Measurements from ENCODE around the gene PSG1. TPM values are rescaled to one million over a fixed set of nuclear protein-coding genes. Genes with fewer than 3 reads are reported as not detected.

PSG1 gene
- total RNA-seq = not detected
- polyA plus RNA-seq = not detected

DNA sequence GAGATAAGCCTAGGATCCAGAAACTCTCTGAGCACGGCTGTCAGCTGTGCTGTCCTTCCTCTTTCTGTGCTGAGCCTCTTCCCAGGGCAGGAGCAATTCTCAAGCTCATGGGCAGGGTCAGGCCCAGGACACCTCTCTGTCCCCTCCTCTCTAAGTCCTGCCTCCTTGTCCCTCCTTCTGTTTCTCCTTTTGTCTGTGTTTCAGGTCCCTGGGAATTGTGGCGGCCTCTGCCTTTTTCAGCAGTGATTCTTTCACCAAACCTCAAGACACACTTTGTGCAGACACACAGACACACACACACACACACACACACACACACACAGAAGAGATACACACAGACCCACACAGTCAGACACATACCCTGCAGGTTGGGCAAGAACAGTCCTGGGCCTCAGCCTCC, at the start of gene PSG1:
TSS of gene PSG1 (minus strand) at position 101 of the 400 bp plus-strand sequence. CDS start 132 bp downstream, outside the sequence.
- Histone ChIP-seq H3K4me3 (ENCODE audit: low read depth in 1 of 3, low read length in 3 of 3) (no peak within 1 kb of the TSS), H3K36me3 (ENCODE audit: control insufficient read depth in 4 of 4, insufficient read depth in 3 of 4, low read depth in 1 of 4, low read length in 3 of 4) (no peaks in the 10 kb centered on the region), H3K27me3 (ENCODE audit: control insufficient read depth in 4 of 4, insufficient read depth in 4 of 4, low read length in 3 of 4) (peaks cover 0 to 3% (median 0%) of the 10 kb centered on the region in 4 donors), H3K27ac (ENCODE audit: low read depth in 1 of 2, low read length in 2 of 2) (no peak within 1 kb of the TSS), H3K9ac (ENCODE audit: low read depth in 1 of 2, low read length in 2 of 2) (no peak within 1 kb of the TSS), H3K4me1 (ENCODE audit: control insufficient read depth in 4 of 4, insufficient read depth in 4 of 4, low read length in 3 of 4) (no peaks in the 10 kb centered on the region), H3K9me3 (ENCODE audit: control insufficient read depth in 4 of 4, low read length in 3 of 4) (no peaks in the 10 kb centered on the region)
- WGBS = 68% methylated on average over 2 of the region's 2 CpGs
- no peak for TF ChIP-seq FOXA1 (IDR thresholded peaks at IDR 0.05)
- TF ChIP-seq, protein P1, sequence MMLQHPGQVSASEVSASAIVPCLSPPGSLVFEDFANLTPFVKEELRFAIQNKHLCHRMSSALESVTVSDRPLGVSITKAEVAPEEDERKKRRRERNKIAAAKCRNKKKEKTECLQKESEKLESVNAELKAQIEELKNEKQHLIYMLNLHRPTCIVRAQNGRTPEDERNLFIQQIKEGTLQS (IDR thresholded peaks at IDR 0.05) = no peak
- TF ChIP-seq HNF4A (conservative IDR thresholded peaks at IDR 0.05) = no peak
- DNase-seq (ENCODE audit: low spot score) = no peak

DNA sequence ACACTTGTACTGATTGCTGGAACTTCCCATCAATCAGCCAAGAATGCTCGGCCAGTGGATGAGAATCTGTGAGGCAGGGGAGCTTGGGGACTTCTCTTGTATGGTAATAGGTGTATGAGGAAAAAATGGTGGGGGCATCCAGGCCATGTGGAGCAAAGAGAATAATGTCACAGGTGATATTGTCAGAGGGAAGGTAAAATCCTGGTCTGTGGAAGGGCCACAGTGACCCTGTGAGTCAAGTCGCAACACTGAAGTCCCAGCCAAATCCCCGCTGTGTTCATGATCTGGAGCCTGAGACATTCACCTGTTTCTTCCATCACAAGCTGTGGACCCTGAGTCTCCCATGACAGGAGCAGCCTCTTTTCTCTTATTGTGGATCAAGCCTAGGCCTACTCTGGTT, 49.4 kb upstream of the PSG1 start:
- WGBS = 83% methylated on average over 3 of the region's 3 CpGs
- Histone ChIP-seq H3K27me3 (ENCODE audit: control insufficient read depth in 4 of 4, insufficient read depth in 4 of 4, low read length in 3 of 4) (peaks cover 0 to 4% (median under 1%) of the 10 kb centered on the region in 4 donors), H3K4me1 (ENCODE audit: control insufficient read depth in 4 of 4, insufficient read depth in 4 of 4, low read length in 3 of 4) (no peaks in the 10 kb centered on the region), H3K27ac (ENCODE audit: low read depth in 1 of 2, low read length in 2 of 2) (no peak overlapping the region), H3K9me3 (ENCODE audit: control insufficient read depth in 4 of 4, low read length in 3 of 4) (no peaks in the 10 kb centered on the region), H3K36me3 (ENCODE audit: control insufficient read depth in 4 of 4, insufficient read depth in 3 of 4, low read depth in 1 of 4, low read length in 3 of 4) (no peaks in the 10 kb centered on the region), H3K4me3 (ENCODE audit: low read depth in 1 of 3, low read length in 3 of 3) (no peak overlapping the region), H3K9ac (ENCODE audit: low read depth in 1 of 2, low read length in 2 of 2) (no peak overlapping the region)
- DNase-seq (ENCODE audit: low spot score) = no peak
- TF ChIP-seq JUND (IDR thresholded peaks at IDR 0.05) = no peak
- TF ChIP-seq, protein P2, sequence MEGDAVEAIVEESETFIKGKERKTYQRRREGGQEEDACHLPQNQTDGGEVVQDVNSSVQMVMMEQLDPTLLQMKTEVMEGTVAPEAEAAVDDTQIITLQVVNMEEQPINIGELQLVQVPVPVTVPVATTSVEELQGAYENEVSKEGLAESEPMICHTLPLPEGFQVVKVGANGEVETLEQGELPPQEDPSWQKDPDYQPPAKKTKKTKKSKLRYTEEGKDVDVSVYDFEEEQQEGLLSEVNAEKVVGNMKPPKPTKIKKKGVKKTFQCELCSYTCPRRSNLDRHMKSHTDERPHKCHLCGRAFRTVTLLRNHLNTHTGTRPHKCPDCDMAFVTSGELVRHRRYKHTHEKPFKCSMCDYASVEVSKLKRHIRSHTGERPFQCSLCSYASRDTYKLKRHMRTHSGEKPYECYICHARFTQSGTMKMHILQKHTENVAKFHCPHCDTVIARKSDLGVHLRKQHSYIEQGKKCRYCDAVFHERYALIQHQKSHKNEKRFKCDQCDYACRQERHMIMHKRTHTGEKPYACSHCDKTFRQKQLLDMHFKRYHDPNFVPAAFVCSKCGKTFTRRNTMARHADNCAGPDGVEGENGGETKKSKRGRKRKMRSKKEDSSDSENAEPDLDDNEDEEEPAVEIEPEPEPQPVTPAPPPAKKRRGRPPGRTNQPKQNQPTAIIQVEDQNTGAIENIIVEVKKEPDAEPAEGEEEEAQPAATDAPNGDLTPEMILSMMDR (IDR thresholded peaks at IDR 0.05; ENCODE audit: low read depth, low read length, missing input control) = no peak
- TF ChIP-seq, protein P3, sequence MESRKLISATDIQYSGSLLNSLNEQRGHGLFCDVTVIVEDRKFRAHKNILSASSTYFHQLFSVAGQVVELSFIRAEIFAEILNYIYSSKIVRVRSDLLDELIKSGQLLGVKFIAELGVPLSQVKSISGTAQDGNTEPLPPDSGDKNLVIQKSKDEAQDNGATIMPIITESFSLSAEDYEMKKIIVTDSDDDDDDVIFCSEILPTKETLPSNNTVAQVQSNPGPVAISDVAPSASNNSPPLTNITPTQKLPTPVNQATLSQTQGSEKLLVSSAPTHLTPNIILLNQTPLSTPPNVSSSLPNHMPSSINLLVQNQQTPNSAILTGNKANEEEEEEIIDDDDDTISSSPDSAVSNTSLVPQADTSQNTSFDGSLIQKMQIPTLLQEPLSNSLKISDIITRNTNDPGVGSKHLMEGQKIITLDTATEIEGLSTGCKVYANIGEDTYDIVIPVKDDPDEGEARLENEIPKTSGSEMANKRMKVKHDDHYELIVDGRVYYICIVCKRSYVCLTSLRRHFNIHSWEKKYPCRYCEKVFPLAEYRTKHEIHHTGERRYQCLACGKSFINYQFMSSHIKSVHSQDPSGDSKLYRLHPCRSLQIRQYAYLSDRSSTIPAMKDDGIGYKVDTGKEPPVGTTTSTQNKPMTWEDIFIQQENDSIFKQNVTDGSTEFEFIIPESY (IDR thresholded peaks at IDR 0.05) = no peak

DNA sequence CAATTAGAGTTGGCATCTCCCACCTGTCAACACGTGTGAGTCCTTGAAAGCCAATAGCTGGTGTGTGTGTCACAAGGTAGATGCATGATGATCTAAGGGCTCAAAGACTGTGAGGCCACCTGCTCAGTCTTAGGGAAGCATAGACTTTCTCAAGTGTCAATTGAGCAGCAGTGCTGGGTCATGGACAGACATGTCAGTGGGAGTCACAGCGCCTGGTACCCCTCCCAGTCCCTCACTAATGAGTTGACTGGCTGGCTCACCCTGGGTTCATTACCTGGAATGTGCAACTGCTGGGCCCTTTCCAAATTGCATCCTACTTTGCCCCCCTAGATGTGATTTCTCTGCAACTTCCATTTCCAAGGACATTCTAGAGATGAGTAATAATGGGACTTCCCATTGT, 47.3 kb upstream of the PSG1 start:
- H3K27ac ChIP-seq (ENCODE audit: low read depth in 1 of 2, low read length in 2 of 2) = no peak overlapping the region
- no peaks in the 10 kb centered on the region for H3K36me3 ChIP-seq (ENCODE audit: control insufficient read depth in 4 of 4, insufficient read depth in 3 of 4, low read depth in 1 of 4, low read length in 3 of 4)
- 45% methylated on average over 2 of the region's 2 CpGs for WGBS
- DNase-seq (ENCODE audit: low spot score) = no peak
- peaks cover 0 to 4% (median under 1%) of the 10 kb centered on the region in 4 donors for H3K27me3 ChIP-seq (ENCODE audit: control insufficient read depth in 4 of 4, insufficient read depth in 4 of 4, low read length in 3 of 4)
- no peaks in the 10 kb centered on the region for H3K9me3 ChIP-seq (ENCODE audit: control insufficient read depth in 4 of 4, low read length in 3 of 4)
- H3K9ac ChIP-seq (ENCODE audit: low read depth in 1 of 2, low read length in 2 of 2) = no peak overlapping the region
- no peaks in the 10 kb centered on the region for H3K4me1 ChIP-seq (ENCODE audit: control insufficient read depth in 4 of 4, insufficient read depth in 4 of 4, low read length in 3 of 4)
- no peak overlapping the region for H3K4me3 ChIP-seq (ENCODE audit: low read depth in 1 of 3, low read length in 3 of 3)
- no peak for TF ChIP-seq NR2F2 (IDR thresholded peaks at IDR 0.05)
- TF ChIP-seq GABPA (IDR thresholded peaks at IDR 0.05 in 1 of 2, conservative IDR thresholded peaks at IDR 0.05 in 1 of 2) = no peak
- no peak for TF ChIP-seq FOXA2 (IDR thresholded peaks at IDR 0.05)
- TF ChIP-seq YY1 (IDR thresholded peaks at IDR 0.05) = no peak
- TF ChIP-seq, protein P3 (IDR thresholded peaks at IDR 0.05) = no peak
- TF ChIP-seq, protein P2 (IDR thresholded peaks at IDR 0.05; ENCODE audit: low read depth, low read length, missing input control) = no peak
- TF ChIP-seq SP1 (IDR thresholded peaks at IDR 0.05) = no peak
- TF ChIP-seq, protein P4, sequence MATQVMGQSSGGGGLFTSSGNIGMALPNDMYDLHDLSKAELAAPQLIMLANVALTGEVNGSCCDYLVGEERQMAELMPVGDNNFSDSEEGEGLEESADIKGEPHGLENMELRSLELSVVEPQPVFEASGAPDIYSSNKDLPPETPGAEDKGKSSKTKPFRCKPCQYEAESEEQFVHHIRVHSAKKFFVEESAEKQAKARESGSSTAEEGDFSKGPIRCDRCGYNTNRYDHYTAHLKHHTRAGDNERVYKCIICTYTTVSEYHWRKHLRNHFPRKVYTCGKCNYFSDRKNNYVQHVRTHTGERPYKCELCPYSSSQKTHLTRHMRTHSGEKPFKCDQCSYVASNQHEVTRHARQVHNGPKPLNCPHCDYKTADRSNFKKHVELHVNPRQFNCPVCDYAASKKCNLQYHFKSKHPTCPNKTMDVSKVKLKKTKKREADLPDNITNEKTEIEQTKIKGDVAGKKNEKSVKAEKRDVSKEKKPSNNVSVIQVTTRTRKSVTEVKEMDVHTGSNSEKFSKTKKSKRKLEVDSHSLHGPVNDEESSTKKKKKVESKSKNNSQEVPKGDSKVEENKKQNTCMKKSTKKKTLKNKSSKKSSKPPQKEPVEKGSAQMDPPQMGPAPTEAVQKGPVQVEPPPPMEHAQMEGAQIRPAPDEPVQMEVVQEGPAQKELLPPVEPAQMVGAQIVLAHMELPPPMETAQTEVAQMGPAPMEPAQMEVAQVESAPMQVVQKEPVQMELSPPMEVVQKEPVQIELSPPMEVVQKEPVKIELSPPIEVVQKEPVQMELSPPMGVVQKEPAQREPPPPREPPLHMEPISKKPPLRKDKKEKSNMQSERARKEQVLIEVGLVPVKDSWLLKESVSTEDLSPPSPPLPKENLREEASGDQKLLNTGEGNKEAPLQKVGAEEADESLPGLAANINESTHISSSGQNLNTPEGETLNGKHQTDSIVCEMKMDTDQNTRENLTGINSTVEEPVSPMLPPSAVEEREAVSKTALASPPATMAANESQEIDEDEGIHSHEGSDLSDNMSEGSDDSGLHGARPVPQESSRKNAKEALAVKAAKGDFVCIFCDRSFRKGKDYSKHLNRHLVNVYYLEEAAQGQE (IDR thresholded peaks at IDR 0.05) = no peak
- TF ChIP-seq FOXA1 (IDR thresholded peaks at IDR 0.05) = no peak
- no peak for TF ChIP-seq HNF4G (IDR thresholded peaks at IDR 0.05)
- no peak for TF ChIP-seq EGR1 (IDR thresholded peaks at IDR 0.05; ENCODE audit: low read depth in 2 of 2)
- no peak for TF ChIP-seq JUND (IDR thresholded peaks at IDR 0.05)
- no peak for TF ChIP-seq RAD21 (IDR thresholded peaks at IDR 0.05)

Data from liver (tissue), 9 donors.